Activated CD8-positive, alpha-beta memory T cell treated with anti-CD3 and anti-CD28 coated beads, Interleukin-2, amount 50 U/mL, for 1 hour (primary cell): Measurements from ENCODE around the gene LLGL2.

ENCODE experiments used
- DNase-seq: peaks from one replicate; pipeline ENCODE4 v3.0.0-alpha.2; 2020; ENCODE audit errors: extremely low read depth

Gene LLGL2

DNA sequence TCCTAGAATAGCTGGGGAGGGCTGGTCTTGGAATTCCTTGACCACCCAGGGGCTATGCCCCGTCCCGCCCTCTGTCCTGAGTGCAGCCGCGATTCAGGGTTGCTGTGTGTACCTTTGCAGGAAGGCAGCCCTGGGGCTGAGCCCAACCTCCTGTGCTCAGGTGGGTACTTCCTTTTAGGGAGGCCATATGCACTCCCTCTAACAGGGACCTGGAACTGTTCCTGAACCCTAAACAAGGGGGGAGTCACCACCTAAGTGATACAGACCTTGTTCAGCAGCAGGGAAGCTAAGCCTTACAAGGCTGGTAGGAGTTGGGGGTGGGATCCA is 24.6 kb downstream of the LLGL2 start:
- no peak for DNase-seq

DNA sequence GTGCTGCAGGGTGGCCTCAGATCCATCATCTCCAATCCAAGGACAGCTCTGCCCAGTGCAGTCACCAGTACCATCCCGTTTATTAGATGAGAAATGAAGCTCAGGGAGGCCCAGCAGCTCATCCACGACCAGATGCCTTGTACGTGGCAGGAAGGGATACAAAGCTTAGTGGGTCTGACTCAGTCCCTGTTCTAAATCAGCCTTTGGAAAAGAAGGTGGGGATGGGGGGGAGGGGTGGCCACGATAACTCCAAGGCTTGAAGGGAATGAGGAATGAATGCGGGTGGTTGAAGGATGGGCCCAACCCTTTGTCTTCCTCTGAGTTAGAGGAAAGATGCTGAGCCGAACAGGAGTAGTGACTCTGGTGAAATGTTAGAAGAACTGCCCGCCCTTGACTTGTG is 25.8 kb downstream of the LLGL2 start:
- no peak for DNase-seq

DNA sequence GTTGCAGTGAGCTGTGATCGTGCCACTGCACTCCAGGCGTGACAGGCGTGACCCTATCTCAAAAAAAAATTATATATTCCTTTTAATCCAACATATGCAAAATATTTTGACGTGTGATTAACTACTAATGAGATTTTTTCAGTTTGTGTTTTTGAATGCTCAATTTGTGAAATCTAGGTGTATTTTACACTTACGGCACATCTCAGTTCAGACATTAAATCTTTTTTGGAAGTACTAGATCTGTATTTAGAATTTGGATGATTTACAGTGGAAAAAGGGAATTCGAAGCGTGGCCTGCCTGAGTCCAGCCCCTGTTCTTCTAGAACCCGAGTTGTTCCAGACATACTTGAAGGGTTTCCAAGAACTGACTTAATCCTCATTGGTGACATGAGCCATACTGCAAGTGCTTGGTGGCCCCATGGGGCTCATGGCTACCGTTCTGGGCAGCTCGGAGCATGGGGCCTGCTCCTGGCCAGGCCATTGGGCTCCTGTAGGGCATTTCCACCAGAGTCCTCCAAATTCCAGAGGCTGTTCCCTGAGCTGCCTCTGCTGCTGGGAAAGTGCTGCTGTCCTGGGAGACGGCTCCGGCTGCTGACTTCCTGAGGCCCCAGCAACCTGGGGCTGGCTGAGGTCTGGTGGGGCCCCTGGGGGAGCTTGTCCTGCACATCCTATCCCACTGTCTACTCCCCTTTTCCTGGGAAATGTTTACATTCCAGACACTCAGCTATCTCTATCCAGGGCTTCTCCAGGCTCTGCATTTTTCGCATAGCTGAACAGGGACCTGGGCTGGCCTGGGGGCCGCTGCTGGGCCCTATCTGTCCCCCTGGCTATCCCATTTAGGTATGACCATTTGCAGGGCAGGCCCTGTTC is 27.2 kb downstream of the LLGL2 start:
- no peak for DNase-seq

DNA sequence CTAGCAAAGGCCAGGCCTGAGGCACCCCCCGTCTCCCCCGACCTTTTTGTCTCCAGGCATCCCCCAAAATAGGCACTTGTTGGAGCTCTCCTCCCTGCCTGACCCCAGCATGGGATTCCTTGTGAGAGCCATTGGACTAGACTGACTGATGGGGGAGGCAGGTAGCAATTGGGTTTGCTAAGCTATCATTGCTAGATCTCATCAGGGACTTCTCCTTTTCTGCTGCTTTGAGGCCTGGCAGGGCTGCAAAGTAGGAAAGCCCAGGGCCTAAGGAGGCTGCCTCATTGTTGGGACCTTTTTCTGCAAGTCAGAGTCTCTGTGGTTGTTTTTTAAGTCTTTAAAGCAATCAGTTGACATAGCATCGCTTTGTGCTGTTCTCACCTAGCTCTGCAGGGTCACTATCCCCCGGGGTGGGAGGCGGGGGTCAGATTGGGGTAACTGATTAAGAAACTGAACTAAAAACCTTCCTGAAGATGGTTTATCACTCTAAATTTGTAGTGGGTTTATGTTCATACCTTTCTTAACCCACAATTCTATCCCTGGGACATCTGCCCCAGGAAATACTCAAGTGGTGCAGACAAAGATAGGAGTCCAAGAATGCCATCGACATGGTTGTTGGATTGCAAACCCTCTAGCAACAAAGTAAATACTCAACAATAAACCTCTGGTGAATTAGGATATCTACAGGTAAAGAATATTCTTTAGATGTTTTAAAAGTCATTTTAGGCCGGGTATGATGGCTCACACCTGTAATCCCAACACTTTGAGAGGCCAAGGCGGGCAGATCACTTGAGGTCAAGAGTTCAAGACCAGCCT is 28.0 kb downstream of the LLGL2 start:
- no peak for DNase-seq

DNA sequence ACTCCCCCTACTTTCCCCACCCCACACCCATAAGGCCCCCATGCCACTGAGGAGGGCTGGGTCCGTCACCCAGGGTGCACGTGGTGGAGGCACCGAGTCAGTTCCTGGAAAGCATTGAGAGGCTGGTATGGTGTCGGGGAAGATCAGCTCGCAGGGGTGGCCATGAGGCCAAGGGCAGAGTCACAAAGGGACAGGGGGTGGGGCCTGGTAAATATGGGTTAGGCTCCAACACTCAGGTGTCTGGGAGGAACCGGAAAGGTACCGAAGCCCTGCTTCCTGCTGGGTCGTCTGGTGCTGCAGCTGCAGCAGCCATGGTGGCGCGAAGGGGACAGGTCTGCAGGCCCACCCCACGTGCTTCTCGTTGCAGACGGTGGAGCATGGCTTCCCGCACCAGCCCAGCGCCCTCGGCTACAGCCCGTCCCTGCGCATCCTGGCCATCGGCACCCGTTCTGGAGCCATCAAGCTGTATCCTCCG is 30.2 kb downstream of the LLGL2 start:
- DNase-seq: no peak

DNA sequence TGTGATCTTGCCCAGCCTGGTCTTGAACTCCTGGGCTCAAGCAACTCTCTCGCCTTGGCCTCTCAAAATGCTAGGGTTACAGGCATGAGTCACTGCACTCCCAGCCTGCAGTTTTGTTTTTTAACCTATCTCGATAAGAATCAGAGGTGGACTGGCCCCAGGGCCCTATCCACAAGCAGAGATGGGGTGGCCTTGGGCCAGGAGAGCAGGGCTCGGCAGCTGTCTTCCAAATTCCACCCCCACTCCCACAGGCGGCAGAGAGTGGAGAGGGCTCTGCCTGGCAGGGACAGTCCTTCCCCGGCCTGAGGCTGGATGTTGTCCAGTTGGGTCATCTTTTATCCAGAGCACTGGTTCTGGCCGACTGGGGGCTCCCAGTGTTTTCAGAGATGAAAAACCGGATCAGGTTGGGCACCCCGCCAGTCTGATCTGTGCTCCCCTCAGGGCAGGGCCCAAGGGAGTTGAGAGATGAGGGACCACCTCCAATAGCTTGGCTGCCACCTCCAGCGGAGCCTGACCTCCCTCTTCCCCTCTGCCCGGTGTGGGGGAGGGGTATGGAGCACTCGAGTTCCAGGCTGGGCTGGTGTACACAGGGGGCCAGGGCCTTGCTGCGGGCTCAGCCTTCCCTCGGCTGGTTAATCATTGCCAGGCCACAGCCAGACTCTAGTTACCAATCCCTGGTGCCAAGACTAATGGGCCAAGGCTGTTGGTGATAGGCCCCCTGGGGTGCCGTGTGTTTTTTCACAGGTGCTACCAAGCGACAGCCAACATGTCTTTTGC is 31.8 kb downstream of the LLGL2 start:
- DNase-seq: no peak

DNA sequence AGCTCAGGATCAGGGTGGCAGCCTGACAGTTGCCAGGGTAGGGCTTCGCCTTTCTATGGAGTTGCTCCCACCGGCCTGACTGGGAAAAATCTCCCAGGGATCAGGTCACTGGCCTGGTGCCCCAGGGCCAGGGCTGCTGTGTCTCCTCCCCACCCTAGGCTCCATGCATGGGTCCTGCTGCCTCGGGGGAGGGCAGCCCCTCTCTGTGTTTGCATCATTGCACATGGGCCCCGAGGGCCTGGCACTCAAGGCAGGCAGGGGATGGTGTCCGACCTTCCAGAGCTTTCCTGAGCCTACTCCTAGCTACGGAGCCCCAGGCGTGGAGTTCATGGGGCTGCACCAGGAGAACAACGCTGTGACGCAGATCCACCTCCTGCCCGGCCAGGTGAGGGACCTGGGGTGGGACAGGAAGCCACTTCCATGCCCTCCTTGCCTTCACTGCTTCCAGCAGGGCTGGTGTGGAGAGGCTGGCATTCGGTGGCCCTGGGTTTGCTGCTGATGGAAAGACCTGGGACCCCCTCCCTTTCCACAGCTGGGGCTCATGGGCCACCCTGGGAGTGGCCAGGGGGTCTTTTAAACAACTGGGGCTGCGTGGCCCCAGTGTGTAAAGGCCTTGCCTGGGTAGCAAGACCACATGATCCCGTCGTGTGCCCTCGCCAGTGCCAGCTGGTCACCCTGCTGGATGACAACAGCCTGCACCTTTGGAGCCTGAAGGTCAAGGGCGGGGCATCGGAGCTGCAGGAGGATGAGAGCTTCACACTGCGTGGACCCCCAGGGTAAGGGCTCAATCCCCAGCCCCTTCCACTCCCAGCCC is 32.6 kb downstream of the LLGL2 start:
- no peak for DNase-seq

DNA sequence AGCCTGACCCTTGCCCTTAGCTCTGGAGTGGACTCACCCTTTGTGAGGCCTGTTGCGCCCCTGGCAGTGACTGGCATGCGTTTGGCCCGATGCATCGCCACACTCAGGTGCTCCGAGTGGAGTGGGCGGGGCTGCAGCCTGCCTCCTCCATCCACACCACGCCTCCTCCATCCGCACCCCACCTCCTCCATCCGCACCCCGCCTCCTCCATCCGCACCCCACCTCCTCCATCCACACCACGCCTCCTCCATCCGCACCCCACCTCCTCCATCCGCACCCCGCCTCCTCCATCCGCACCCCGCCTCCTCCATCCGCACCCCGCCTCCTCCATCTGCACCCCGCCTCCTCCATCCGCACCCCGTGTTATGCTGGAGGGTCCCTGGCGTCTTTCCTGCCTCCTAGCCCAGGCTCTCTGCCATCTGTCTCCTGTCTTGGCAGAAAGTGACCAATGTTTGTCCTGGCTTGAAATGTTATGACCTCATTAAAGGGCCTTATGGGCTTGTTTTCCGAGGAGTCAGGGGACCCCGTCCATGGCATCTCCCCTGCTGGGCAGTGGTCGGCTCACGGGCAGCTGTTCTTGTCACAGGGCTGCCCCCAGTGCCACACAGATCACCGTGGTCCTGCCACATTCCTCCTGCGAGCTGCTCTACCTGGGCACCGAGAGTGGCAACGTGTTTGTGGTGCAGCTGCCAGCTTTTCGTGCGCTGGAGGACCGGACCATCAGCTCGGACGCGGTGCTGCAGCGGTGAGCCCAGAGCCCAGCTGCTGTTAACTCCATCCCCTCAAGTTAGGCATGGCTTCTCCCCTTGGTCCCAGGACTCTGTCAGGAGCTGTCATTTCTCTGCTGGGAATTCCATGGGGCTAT is 33.4 kb downstream of the LLGL2 start:
- no peak for DNase-seq

DNA sequence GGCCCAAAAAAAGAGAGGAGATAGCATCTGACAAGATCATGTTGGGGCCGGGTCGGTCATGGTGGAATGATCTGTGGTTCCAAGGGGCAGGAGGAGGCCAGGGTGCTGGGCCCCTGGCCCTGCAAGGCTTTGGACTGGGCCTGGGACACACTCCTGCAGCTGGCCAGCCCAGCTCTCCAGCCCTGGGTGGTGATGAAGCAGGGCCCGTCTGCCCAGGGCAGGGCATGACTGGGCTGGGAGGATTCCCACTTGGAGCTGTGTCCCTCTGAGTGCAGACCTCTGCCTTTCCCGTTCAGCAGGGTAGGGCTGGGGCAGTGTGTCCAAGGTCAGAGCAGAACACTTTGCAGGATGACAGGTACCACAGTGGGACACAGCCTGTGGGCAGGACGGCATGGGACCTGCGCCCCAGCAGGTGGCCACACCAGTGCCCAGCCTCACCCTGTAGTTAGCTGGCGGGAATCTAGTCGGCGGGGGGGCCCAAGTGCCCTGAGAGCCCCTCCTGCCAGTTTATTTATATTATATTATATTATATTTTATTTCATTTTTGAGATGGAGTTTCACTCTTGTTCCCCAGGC is 34.5 kb downstream of the LLGL2 start:
- no peak for DNase-seq

DNA sequence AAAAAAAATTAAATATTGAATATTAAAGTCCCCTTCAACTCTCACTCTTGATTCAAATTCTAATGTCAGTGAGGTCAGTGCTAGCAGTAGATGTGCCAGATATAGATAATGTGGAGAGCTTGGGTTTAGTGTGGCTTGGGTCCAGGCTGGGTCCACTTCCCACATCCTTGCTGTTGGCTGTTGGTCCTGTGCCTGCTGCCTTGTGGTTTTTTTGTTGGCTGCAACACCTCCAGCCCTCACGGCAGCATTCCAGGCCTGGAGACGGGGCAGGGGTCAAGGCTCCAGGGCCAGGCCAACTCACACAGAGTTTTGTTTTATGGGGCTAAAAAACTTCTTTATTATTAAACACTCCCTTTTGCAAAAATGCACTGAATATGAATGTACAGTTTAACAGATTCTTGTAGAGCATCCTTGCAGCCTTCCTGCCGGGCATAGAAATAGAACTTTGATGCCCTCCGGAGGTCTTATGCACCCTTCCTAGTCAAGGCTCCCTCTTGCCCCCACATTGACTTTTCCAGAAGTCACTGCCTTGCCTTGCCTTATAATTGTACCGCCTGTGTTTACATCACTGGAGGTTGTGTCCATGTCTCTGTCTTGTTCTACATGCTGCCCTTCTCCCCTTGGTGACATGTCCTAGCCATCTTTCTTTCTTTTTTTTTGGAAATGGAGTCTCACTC is 36.6 kb downstream of the LLGL2 start:
- DNase-seq: no peak

DNA sequence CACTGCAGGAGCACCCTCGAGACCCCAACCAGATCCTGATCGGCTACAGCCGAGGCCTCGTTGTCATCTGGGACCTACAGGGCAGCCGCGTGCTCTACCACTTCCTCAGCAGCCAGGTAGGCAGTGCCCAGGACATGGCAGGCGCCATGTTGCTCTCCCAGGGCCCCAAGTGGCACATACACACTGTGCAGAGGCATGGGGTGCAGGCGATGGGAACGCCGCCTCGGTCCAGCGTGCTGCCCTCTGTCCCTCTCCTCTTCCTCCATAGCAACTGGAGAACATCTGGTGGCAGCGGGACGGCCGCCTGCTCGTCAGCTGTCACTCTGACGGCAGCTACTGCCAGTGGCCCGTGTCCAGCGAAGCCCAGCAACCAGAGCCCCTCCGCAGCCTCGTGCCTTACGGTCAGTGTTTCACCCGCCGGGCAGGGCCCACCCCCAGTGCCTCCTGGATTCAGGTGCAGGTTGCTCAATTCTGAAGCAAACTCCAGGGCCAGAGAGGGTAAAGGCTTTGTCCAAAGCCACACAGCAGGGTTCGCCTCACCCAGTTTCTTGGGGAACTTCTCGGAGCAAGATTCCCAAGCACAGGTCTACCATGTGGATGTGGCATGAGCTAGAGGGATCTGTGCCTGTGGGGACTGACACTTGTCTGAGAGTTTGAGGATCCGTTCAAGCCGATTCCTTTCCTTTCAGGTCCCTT is 37.7 kb downstream of the LLGL2 start:
- no peak for DNase-seq

DNA sequence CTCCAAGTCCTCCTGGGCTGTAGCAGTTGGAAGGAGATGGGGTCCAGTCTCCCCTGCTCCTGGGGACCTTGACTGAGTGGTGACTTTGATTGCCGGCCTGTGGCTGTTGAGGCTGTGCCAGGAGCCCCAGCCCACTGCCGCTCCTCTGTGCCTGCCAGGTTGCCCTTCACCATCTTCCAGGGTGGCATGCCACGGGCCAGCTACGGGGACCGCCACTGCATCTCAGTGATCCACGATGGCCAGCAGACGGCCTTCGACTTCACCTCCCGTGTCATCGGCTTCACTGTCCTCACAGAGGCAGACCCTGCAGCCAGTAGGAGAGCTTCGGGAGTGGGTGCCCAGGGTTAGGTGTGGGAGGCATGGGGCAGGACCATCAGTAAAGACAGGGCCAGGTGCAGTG is 38.7 kb downstream of the LLGL2 start:
- DNase-seq: no peak

DNA sequence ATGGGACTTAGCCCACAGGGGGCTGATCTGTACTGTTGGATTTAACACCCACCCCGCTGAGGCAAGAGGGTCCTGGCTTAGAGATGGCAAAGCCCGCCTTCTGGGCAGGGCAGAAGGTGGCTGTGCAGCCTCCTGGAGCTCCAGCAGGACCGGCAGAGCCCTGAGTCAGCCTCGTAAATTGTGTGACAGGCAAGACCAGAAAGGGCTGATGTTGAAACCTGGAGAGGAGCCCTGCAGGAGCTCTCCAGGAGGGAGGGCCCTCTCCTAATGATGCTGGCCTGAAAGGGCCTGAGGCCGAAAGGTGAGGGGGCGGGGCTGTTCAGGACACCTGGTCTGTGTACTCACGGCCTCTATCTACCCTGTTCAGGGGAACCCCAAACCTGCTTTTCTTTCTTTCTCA is 39.6 kb downstream of the LLGL2 start:
- DNase-seq: no peak

DNA sequence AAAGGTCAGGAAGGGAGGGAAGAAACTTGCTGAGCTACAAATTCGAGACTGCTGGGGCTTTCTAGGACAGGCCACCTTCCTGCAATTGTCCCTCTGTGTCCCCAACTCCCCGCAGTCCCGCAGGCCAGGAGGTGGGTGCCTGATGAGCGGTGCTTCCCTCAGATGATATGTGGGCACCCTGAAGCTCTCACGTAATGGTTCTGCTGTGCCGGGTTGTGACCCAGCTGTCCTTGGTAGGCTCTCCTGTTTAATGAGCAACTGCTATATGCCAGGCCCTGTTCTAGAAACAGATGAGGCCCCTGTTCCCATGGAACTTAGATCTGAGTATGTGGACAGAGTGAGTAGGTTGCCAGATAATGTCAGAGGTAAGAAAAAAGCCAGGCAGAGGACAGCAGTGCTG is 40.1 kb downstream of the LLGL2 start:
- no peak for DNase-seq

DNA sequence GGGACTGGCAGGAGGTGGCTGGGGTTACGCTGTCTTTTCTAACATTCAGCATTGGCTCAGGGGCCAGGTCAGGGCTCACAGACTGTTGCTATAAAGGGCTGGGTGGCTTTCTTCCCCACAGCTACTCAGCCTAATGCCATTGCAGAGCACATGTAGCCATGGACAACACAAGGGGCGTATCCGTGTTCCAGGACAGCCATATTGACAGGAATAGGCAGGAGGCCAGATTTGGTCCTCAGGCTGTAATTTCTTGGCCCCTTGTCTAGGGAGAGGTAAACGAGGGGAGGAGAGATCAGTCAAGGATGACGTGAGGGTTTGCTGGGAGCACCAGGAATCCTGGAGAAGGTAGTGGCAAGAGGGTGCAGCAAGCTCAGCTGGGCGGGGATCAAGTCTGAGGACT is 40.9 kb downstream of the LLGL2 start:
- no peak for DNase-seq

DNA sequence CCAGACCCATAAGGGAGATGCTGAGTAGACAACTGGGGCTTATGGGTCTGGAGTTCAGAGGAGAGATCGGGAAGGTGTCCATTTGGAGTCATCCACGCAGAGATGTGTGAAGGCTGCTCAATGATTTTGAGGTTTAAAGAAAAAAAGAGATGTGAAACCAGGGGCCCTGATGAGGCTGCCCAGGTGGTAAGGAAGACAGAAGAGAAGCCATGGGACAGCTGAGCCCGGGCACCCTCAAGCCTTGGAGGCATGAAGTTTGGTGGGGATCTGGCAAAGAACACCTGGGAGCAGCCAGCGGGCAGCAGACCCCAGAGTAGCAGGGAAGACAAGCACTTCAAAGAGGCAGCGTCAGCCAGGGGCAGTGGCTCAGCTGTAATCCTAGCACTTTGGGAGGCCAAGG is 41.3 kb downstream of the LLGL2 start:
- no peak for DNase-seq

DNA sequence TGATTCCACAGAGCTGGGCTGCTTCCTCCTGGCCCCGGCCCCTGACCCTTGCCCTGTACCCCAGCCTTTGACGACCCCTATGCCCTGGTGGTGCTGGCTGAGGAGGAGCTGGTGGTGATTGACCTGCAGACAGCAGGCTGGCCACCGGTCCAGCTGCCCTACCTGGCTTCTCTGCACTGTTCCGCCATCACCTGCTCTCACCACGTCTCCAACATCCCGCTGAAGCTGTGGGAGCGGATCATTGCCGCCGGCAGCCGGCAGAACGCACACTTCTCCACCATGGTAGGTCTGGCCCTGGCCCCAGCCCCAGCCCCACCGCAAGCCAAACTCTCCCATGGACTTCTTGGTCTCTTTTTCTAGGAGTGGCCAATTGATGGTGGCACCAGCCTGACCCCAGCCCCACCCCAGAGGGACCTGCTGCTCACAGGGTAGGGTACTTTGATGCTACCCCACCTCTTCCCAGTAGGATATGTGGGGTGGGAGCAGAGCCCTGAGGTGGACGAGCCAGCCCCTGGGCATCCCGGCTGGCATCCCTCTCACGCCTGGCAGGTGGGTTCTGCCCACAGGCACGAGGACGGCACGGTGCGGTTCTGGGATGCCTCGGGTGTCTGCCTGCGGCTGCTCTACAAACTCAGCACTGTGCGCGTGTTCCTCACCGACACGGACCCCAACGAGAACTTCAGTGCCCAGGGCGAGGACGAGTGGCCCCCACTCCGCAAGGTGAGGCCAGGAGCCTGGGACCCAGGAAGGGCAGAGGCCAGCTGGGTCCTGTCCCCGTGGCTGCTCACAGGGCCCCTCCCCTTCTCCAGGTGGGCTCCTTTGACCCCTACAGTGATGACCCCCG is 43.1 kb downstream of the LLGL2 start:
- DNase-seq: no peak

DNA sequence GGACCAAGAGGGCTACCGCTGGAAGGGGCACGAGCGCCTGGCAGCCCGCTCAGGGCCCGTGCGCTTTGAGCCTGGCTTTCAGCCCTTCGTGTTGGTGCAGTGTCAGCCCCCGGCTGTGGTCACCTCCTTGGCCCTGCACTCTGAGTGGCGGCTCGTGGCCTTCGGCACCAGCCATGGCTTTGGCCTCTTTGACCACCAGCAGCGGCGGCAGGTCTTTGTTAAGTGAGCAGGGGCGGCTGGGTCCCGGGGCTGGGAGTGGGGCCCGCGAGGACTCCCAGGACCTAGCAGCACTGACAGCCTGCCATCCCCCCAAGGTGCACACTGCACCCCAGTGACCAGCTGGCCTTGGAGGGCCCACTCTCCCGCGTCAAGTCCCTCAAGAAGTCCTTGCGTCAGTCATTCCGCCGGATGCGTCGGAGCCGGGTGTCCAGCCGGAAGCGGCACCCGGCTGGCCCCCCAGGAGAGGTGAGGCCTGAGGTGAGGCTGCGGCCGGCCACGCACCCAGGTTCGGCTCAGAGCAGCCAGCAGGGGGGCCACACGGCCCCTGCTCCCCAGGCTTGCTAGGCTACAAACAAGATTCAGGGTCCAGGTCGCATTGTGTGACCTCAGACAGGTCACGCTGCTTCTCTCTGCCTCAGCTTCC is 44.7 kb downstream of the LLGL2 start:
- DNase-seq: no peak
